OCI-LY1 (cell line): ENCODE measurements around the gene PTPRN2.

Experiments used
- EZH2 ChIP-seq: fragments of 200-600 bp; sonication (generic), shearing (Covaris generic); IDR thresholded peaks from 2 replicates; pipeline ENCODE4 v1.8.0; 2017; ENCODE audit warnings: borderline replicate concordance, mixed run types, mild to moderate bottlenecking, antibody characterized with exemption, low read length, moderate library complexity, mixed read lengths
- TF ChIP-seq, protein P1 (sequence below): fragments of 200-600 bp; sonication (generic), shearing (Covaris generic); IDR thresholded peaks from 2 replicates; pipeline ENCODE4 v1.5.1; 2017; ENCODE audit warnings: mild to moderate bottlenecking, antibody characterized with exemption, low read length, moderate library complexity, mixed read lengths

DNA sequence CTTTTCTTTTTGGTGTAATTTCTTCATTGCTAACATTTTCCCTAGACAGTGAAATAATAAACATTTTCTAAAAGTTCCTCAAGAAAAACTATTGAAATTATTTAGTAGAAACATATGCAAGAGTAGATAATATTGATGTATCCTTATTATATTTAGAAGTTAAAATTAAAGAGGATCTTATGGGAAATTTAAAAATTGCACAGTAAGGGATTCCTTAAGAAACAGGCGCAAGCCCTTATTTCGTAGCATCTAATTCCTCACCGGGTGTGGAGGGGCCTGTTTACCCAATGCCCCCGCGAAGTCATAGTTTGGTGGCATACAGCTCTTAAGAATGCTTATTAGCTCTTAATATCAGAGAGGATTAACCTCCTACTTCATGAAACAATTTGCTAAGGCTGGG is 783.7 kb downstream of the PTPRN2 start:
- TF ChIP-seq, protein P1, sequence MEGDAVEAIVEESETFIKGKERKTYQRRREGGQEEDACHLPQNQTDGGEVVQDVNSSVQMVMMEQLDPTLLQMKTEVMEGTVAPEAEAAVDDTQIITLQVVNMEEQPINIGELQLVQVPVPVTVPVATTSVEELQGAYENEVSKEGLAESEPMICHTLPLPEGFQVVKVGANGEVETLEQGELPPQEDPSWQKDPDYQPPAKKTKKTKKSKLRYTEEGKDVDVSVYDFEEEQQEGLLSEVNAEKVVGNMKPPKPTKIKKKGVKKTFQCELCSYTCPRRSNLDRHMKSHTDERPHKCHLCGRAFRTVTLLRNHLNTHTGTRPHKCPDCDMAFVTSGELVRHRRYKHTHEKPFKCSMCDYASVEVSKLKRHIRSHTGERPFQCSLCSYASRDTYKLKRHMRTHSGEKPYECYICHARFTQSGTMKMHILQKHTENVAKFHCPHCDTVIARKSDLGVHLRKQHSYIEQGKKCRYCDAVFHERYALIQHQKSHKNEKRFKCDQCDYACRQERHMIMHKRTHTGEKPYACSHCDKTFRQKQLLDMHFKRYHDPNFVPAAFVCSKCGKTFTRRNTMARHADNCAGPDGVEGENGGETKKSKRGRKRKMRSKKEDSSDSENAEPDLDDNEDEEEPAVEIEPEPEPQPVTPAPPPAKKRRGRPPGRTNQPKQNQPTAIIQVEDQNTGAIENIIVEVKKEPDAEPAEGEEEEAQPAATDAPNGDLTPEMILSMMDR, result no peak
- TF ChIP-seq EZH2, result no peak
